Activated naive CD4-positive, alpha-beta T cell treated with anti-CD3 and anti-CD28 coated beads for 36 hours (primary cell): ENCODE data around the gene TLK1. TPM values are rescaled to one million over a fixed set of nuclear protein-coding genes. Genes with fewer than 3 reads are reported as not detected.

Experiments used
- CTCF ChIA-PET: fragments of 350-600 bp; sonication (Branson Sonifier 250); formaldehyde crosslinking; loops from one replicate; lab custom pipeline; 2021; ENCODE audit warnings: antibody characterized with exemption; lab: Charles Lee
- DNase-seq: peaks from one replicate; pipeline ENCODE4 v3.0.0-alpha.2; 2020
- H3K27ac Mint-ChIP-seq: one replicate; pipeline ENCODE4 v1.8.0; 2021; ENCODE audit warnings: mild to moderate bottlenecking, mixed read lengths
- H3K27me3 Mint-ChIP-seq: one replicate; pipeline ENCODE4 v1.8.0; 2021; ENCODE audit warnings: low read depth, mixed read lengths
- H3K36me3 Mint-ChIP-seq: one replicate; pipeline ENCODE4 v1.8.0; 2021; ENCODE audit warnings: low read depth, mixed read lengths
- H3K4me1 Mint-ChIP-seq: one replicate; pipeline ENCODE4 v1.8.0; 2021; ENCODE audit warnings: low read depth, mixed read lengths
- H3K4me3 Mint-ChIP-seq: one replicate; pipeline ENCODE4 v1.8.0; 2021; ENCODE audit warnings: mild to moderate bottlenecking, moderate library complexity, mixed read lengths
- H3K9me3 Mint-ChIP-seq: one replicate; pipeline ENCODE4 v1.8.0; 2021; ENCODE audit warnings: mixed read lengths
- intact Hi-C: fragments of 100-400 bp; cut with micrococcal nuclease; formaldehyde crosslinking; loops from one replicate; pipeline ENCODE4 v1.15.1; 2023
- total RNA-seq, 2 experiments: library from RNA; stranded (reverse); gene quantifications; one replicate each; pipeline ENCODE4 v1.2.3, GENCODE V29; 2021

TLK1 gene
- 10 to 100 TPM; 54.5 to 55.9 TPM for total RNA-seq

DNA sequence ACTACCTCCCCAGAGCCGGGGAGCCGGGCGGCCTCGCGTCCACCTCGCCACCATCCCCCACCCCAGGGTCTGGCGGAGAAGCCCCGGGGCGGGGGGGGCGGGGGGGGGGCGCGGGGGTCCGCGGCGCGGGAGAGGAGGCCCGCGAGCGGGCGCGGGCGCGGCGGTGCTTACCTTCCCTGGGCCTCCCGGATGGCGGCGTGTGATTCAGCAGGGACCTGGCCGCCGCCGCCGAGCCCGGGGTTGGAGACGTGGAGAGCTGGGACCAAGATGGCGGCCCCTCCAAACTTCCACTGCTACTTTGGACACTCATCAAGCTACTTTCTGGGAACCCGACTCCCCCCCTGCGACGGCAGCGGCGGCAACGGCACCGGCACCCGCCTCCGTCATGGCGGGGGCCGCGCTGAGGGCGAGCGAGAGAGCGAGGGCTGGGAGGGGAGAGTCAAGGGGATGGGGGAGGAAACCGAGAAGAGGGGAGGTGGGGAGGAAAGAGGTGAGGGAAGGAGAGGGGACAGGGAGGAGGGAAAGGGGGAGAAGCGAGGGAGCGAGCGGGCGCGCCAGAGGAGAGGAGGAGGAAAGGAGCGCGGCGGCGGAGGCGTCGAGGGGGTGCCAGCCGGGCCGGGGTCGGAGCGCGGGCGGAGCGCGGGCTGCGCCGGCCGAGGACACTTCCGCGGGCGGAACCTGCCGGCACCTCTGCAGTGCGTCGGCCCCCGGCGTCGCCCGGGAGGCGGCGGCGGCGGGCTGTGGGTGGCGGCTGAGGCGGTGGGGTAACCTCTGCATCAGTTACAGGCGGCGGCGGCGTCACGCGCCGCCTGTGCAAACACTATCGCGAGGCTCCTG, at the start of gene TLK1:
Gene TLK1, minus strand, starts transcription at position 775 of the 837 bp plus-strand sequence. Its CDS starts 465 bp downstream, at position 310.
- intact Hi-C loops: loop anchor here (5.0 to 10.0 kb wide), 3 partner anchors 732 to 944 kb away; partner anchors contain the start of genes DLX2 and SLC25A12
- no peaks in the 10 kb centered on the region for H3K9me3 Mint-ChIP-seq
- peaks cover 4% of the 10 kb centered on the region for H3K36me3 Mint-ChIP-seq
- DNase-seq: peak; percentile 75
- H3K27me3 Mint-ChIP-seq: no peaks in the 10 kb centered on the region
- peak within 1 kb of the TSS; percentile 93 for H3K27ac Mint-ChIP-seq
- CTCF ChIA-PET: interaction anchor here (0.6 to 1.4 kb wide), 4 partner anchors 19 to 257 kb away, joined by 3 to 5 read pairs (median 4); no protein-coding TSS in a partner anchor
- peak within 1 kb of the TSS; percentile 90 for H3K4me3 Mint-ChIP-seq
- H3K4me1 Mint-ChIP-seq: peaks cover 57% of the 10 kb centered on the region

DNA sequence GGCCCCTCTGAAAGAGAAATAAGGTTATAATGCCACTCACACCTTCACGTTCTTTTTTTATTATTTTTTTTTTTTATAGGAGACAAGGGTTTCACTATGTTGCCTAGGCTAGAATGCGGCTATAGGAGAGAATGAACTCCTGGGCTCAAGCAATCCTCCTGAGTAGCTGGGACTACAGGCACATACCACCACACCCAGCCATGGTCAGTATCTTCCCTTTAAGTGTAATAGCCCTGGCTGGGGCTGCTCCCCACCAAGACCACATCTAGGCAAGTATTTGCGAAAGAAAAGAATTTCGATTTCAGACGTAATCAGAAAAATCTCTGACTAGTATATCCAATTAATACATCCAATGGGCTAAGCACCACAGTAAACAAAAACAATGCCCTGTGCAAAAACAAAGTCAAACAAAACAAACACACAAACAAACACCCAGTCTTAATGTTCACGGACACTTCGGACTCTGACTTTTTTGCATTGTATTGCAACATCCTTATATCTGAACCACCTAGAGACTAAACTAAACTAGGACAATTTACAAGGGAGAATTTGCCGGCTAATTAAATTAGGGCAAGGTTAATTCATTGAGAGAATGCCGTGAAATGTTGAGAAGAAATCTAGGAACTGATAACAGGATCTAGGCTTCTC, 49.6 kb upstream of the TLK1 start:
- Mint-ChIP-seq H3K27ac (peak overlapping the region; percentile 56), H3K9me3 (no peaks in the 10 kb centered on the region), H3K36me3 (no peaks in the 10 kb centered on the region), H3K4me3 (no peak overlapping the region), H3K27me3 (no peaks in the 10 kb centered on the region), H3K4me1 (peaks cover 13% of the 10 kb centered on the region)
- CTCF ChIA-PET: interaction anchor here (0.8 to 1.5 kb wide), 2 partner anchors 237 to 249 kb away, joined by 3 read pairs; no protein-coding TSS in a partner anchor
- intact Hi-C loops: loop anchor here (2.0 kb wide), 2 partner anchors 30 to 48 kb away; no protein-coding TSS in a partner anchor
- DNase-seq: no peak

DNA sequence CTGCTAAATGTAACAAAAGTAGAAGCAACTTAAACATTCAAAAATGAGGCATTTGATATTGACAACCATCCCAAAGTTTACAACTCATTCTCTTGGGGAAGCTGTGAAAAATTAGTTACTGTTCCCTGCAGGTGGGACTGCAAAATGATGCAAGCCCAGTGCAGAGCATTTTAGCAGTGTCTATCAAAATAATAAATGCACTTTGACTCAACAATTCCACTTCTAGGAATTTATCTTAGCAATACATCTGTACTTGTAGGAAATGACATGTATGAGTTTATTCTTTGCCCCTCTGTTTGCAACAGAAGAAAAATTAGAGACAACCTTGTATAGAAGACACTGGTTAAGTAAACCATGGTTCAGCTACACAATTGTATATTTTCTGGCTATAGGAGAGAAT, 48.0 kb upstream of the TLK1 start:
- Mint-ChIP-seq H3K27me3 (no peaks in the 10 kb centered on the region), H3K27ac (no peak overlapping the region), H3K4me1 (peaks cover 11% of the 10 kb centered on the region), H3K9me3 (no peaks in the 10 kb centered on the region), H3K4me3 (no peak overlapping the region), H3K36me3 (no peaks in the 10 kb centered on the region)
- CTCF ChIA-PET: interaction anchor here (1.5 kb wide), 1 partner anchor 235 kb away, joined by 3 read pairs; no protein-coding TSS in a partner anchor
- intact Hi-C loops: no loop called here
- no peak for DNase-seq

DNA sequence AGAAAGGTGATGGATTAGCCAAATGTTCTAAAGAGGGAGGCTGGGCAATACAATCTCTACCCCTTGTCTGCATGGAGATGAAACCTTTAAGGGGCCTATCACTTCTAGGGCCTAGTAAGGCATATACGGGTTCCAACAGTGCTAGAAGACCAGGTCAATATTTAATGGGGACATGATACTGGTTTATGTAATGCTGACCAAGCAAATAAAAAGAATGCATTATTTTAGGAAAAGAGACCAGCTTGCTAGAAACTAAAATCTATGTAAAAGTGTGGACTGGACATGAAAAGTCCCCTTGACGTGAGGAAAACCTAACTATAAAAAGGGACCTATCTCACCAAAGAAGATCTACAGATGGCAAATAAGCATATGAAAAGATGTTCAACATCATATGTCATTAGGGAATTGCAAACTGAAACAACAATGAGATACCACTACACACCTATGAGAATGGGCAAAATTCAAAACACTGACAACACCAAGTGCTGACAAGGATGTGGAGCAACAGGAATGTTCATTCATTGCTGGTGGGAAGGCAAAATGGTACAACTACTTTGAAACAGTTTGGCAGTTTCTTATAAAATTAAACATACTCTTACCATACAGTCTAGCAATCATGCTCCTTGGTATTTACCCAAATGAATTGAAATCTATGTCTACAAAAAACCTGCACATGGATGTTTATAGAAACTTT, 45.9 kb upstream of the TLK1 start:
- no peaks in the 10 kb centered on the region for H3K9me3 Mint-ChIP-seq

DNA sequence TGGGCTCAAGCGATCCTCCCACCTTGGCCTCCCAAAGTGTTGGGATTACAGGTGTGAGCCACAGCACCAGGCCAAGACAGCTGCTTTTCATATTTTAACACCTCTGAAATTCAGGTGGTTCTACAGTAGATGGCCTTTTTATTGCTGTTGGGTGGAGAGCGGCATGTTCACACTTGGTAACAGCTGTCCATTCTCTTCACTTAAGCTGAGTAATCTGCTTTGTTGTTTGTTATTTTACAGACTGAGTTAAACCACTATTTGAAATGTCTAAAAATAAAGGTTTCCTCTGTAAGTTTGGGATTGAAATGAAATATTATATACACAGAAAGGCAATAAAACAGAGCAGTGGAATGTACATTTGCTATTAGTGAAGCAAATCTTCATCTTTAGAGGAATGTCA, 44.9 kb upstream of the TLK1 start:
- Mint-ChIP-seq H3K4me1 (peaks cover 2% of the 10 kb centered on the region), H3K27me3 (no peaks in the 10 kb centered on the region), H3K36me3 (no peaks in the 10 kb centered on the region), H3K9me3 (no peaks in the 10 kb centered on the region), H3K27ac (no peak overlapping the region), H3K4me3 (no peak overlapping the region)
- intact Hi-C loops: no loop called here
- DNase-seq: no peak
- CTCF ChIA-PET: interaction anchor here (0.6 to 1.1 kb wide), 4 partner anchors 10 to 274 kb away, joined by 3 to 4 read pairs (median 3); no protein-coding TSS in a partner anchor

More for the DNA sequence above, 45.9 kb upstream of the TLK1 start:
- Mint-ChIP-seq H3K27me3 (no peaks in the 10 kb centered on the region), H3K4me3 (no peak overlapping the region), H3K36me3 (no peaks in the 10 kb centered on the region), H3K4me1 (peaks cover 8% of the 10 kb centered on the region), H3K27ac (no peak overlapping the region)
- DNase-seq: no peak
- intact Hi-C loops: no loop called here
- CTCF ChIA-PET: interaction anchor here (0.6 to 1.1 kb wide), 3 partner anchors 11 to 168 kb away, joined by 3 to 4 read pairs (median 3); no protein-coding TSS in a partner anchor

DNA sequence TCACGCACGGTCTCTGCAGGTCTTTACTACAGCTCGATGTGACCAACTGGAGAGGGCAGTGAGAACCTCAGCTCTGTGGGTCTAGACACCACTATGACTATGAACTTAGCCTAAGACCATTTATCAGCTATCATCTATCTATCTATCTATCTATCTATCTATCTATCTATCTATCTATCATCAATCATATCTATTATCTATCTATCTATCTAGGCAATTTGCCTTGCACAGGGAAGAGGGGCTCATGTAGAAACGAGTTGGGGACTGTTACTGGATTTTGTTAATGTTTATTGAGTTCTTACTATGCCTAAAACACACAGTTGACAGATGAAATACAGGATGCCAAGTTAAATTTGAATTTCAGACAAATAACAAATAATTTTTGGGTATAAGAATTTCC, 41.1 kb upstream of the TLK1 start:
- CTCF ChIA-PET: interaction anchor here (1.4 kb wide), 1 partner anchor 28 kb away, joined by 3 read pairs; no protein-coding TSS in a partner anchor
- intact Hi-C loops: no loop called here

DNA sequence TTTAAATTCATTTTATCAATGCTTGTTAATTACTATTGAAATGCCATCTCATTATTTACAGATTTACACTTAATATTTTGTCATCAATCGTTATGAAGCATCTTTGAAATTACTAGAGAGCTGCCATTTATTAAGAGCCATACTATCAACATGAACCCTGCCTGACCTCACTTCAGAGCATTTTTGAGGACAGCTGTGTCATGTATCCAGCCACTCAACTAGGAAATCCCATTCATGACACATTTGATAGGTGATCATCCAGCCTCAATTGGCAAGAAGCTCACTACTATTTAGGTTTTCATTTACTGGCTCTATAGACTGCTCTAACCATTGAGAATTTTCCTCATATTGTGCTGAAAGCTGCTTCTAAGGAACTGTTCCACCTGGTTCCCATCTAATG, 40.6 kb upstream of the TLK1 start:
- Mint-ChIP-seq H3K4me3 (no peak overlapping the region), H3K27me3 (no peaks in the 10 kb centered on the region), H3K4me1 (no peaks in the 10 kb centered on the region), H3K27ac (no peak overlapping the region), H3K36me3 (no peaks in the 10 kb centered on the region), H3K9me3 (no peaks in the 10 kb centered on the region)
- no peak for DNase-seq
- CTCF ChIA-PET: no interaction called here
- intact Hi-C loops: no loop called here

More for the DNA sequence above, 41.1 kb upstream of the TLK1 start:
- Mint-ChIP-seq H3K4me1 (no peaks in the 10 kb centered on the region), H3K4me3 (no peak overlapping the region), H3K36me3 (no peaks in the 10 kb centered on the region), H3K27me3 (no peaks in the 10 kb centered on the region), H3K27ac (no peak overlapping the region), H3K9me3 (no peaks in the 10 kb centered on the region)
- DNase-seq: no peak

DNA sequence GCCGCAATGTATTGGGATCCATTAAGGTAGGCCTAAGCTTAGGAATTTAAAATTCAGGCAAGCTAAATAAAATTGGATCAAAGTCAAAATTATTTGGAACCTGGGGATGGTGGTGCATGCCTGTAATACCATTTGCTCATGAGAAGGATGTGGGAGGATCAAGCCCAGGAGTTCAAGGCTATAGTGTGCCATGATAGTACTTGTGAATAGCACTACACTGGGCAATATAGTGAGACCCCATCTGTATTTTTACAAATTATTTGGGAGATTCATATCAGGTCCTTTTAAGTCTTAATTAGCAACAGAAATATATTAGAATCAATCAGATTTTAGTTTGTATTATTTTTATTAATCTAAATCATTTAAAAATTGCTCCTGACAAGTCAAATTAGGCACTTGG, 39.8 kb upstream of the TLK1 start:
- CTCF ChIA-PET: no interaction called here
- Mint-ChIP-seq H3K4me3 (no peak overlapping the region), H3K27ac (no peak overlapping the region), H3K4me1 (no peaks in the 10 kb centered on the region), H3K27me3 (no peaks in the 10 kb centered on the region), H3K9me3 (no peaks in the 10 kb centered on the region), H3K36me3 (no peaks in the 10 kb centered on the region)
- no peak for DNase-seq
- intact Hi-C loops: no loop called here

DNA sequence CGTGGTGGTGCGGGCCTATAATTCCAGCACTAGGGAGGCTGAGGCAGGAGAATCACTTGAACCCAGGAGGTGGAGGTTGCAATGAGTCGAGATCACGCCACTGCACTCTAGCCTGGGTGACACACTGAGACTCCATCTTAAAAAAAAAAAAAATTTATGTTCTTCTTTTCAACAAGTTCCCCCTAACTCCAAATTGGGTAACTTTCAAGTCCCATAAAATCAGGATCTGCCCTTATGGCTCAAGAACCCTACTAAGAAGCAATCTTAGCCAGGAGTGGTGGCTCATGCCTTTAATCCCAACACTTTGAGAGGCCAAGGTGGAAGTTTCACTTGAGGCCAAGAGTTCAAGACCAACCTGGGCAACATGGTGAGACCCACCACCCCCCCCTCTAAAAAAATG, 30.3 kb upstream of the TLK1 start:
- no peak overlapping the region for H3K4me3 Mint-ChIP-seq
- intact Hi-C loops: no loop called here
- H3K4me1 Mint-ChIP-seq: no peaks in the 10 kb centered on the region
- H3K27me3 Mint-ChIP-seq: no peaks in the 10 kb centered on the region
- H3K9me3 Mint-ChIP-seq: no peaks in the 10 kb centered on the region
- no peaks in the 10 kb centered on the region for H3K36me3 Mint-ChIP-seq
- CTCF ChIA-PET: no interaction called here
- DNase-seq: no peak
- no peak overlapping the region for H3K27ac Mint-ChIP-seq

DNA sequence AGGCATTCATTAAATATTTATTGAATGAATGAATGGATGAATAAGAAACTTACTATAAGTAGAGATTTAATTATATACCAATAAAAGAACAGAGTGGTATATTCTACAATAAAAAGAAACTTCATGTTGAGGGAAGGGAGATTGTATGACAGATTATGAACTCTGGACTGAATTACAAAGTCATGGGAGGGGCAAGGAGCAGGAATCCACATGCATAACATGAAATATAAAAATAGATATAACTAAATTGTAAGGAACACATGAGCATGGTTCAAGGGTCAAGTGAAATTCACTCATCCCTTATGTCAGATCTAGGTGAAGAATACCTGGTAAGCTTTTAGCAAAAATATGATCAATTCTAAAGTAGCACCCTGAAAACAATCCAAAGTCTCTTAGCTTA, 27.1 kb upstream of the TLK1 start:
- CTCF ChIA-PET: interaction anchor here (1.0 kb wide), 1 partner anchor 228 kb away, joined by 3 read pairs; no protein-coding TSS in a partner anchor
- H3K4me3 Mint-ChIP-seq: no peak overlapping the region
- intact Hi-C loops: no loop called here
- DNase-seq: no peak
- no peaks in the 10 kb centered on the region for H3K4me1 Mint-ChIP-seq
- no peaks in the 10 kb centered on the region for H3K36me3 Mint-ChIP-seq
- no peak overlapping the region for H3K27ac Mint-ChIP-seq
- H3K9me3 Mint-ChIP-seq: no peaks in the 10 kb centered on the region
- H3K27me3 Mint-ChIP-seq: no peaks in the 10 kb centered on the region

DNA sequence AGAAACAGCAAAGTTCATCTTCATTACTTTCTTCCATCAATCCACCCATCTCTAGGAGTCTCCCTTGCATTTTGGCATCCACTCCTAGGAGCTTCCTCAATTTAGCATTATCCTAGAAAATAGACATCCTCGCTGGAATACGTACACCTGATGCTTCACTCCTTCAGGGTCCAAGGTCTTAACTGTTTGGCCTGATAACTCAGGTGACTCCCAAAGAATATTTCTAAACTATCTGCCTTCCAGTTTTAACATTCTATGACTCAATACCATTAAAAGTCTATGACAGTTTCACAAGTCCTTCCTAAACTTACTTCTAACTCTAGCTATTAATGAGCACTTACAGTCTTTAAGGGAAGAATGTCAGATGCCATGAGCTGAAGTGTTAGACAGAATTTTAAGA, 26.5 kb upstream of the TLK1 start:
- Mint-ChIP-seq H3K4me3 (no peak overlapping the region), H3K36me3 (no peaks in the 10 kb centered on the region), H3K27ac (no peak overlapping the region), H3K9me3 (no peaks in the 10 kb centered on the region), H3K4me1 (no peaks in the 10 kb centered on the region), H3K27me3 (peaks cover 2% of the 10 kb centered on the region)
- CTCF ChIA-PET: interaction anchor here (0.5 to 1.0 kb wide), 3 partner anchors 40 to 229 kb away, joined by 3 read pairs; no protein-coding TSS in a partner anchor
- intact Hi-C loops: no loop called here
- no peak for DNase-seq

DNA sequence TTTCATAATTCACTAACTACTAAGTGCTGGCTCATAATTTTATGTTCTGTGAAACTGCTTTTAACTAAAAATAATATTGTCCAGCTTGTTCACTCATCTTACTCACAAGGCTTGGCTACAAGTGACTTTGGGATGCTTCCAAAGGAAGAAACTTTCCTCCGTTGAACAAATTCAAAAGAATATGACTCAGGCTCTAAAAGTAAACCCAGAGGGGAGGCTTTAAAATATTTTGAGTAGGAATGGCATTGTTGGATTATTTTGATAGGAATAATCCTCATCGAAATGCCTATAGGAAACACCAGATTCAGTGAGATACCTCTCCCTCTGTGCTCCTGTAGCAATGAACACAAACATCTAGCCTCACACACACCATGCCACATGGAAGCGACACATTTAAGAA, 25.2 kb upstream of the TLK1 start:
- Mint-ChIP-seq H3K27ac (no peak overlapping the region), H3K4me1 (peaks cover 10% of the 10 kb centered on the region), H3K27me3 (peaks cover 6% of the 10 kb centered on the region), H3K9me3 (no peaks in the 10 kb centered on the region), H3K4me3 (no peak overlapping the region), H3K36me3 (no peaks in the 10 kb centered on the region)
- CTCF ChIA-PET: no interaction called here
- intact Hi-C loops: no loop called here
- no peak for DNase-seq
